Activated naive CD4-positive, alpha-beta T cell treated with anti-CD3 and anti-CD28 coated beads, Interleukin-2, amount 50 U/mL, for 72 hours (primary cell): ENCODE measurements around the gene RSPO1. TPM values are rescaled to one million over a fixed set of nuclear protein-coding genes. Genes with fewer than 3 reads are reported as not detected.
"Not testable (repeated sequence)": the region's sequence is repeated elsewhere in the genome, so short reads cannot be mapped to it uniquely, and the experiment has no call there.

Experiments used
- ATAC-seq, 2 donors: fragments of 150-1000 bp; cut with Tn5 transposase; 2 replicates each; pipeline ENCODE4 v1.10.0; 2021; ENCODE audit warnings: mild to moderate bottlenecking in 2 of 2, moderate library complexity in 2 of 2
- DNase-seq, 2 donors: peaks; one replicate each; pipeline ENCODE4 v3.0.0; 2021 to 2022; ENCODE audit warnings: low spot score in 2 of 2
- H3K27ac Mint-ChIP-seq, 2 donors: one replicate each; pipeline ENCODE4 v1.8.0; 2022; ENCODE audit warnings: mild to moderate bottlenecking in 2 of 2, mixed read lengths in 2 of 2
- H3K36me3 Mint-ChIP-seq, 2 donors: one replicate each; pipeline ENCODE4 v1.8.0; 2022; ENCODE audit warnings: mixed read lengths in 2 of 2
- H3K9me3 Mint-ChIP-seq, 2 donors: one replicate each; pipeline ENCODE4 v1.8.0; 2022; ENCODE audit warnings: mixed read lengths in 2 of 2
- total RNA-seq, 2 donors: library from RNA; stranded (reverse); gene quantifications; one replicate each; pipeline ENCODE4 v1.2.3, GENCODE V29; 2022

RSPO1 gene, protein sequence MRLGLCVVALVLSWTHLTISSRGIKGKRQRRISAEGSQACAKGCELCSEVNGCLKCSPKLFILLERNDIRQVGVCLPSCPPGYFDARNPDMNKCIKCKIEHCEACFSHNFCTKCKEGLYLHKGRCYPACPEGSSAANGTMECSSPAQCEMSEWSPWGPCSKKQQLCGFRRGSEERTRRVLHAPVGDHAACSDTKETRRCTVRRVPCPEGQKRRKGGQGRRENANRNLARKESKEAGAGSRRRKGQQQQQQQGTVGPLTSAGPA
- not detected for total RNA-seq

DNA sequence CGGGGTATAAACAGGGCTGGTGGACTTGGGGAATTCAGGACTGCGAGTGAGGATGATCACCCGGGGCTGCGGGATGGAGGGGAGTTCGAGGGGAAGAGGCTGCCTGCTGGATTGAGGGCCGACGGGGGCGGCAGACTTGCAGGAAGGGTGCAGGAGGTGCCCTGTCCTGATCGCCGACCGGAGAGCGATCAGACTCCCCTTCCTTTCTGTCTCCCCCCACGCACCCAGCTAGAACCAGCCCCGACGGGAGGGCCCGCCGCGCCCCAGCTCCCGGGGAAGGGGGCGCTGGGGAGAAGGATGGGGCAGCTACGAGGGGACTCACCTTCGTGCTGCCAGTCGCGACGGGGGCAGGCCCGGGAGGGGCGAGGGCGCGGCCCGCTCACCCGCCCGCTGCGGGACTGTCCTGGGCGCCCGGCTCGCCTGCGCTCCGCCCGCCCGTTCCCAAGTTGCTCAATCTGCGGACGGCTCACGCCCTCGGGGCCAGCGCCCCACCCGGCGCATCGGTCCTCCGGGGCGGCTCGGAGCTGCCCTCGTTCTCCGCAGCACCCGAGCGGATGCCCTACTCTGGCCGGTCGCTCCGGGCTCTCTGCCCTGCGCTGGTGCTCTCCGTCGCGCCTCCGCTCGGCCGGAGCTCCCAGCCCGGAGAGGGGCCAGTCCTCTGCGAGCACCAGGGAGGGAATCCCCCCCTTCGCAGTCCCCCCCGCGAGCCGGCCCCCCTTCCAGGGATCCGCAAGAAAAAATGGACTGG, at the start of gene RSPO1:
TSS of gene RSPO1 (minus strand) at position 649 of the 748 bp plus-strand sequence. CDS start 5,231 bp downstream, outside the sequence.
- peaks cover 0 to 6% of the 10 kb centered on the region in 2 donors for H3K36me3 Mint-ChIP-seq
- H3K27ac Mint-ChIP-seq = no peak within 1 kb of the TSS
- ATAC-seq (peak in 1 of 2 donors; percentile 43), DNase-seq (no peak)
- no peaks in the 10 kb centered on the region for H3K9me3 Mint-ChIP-seq

DNA sequence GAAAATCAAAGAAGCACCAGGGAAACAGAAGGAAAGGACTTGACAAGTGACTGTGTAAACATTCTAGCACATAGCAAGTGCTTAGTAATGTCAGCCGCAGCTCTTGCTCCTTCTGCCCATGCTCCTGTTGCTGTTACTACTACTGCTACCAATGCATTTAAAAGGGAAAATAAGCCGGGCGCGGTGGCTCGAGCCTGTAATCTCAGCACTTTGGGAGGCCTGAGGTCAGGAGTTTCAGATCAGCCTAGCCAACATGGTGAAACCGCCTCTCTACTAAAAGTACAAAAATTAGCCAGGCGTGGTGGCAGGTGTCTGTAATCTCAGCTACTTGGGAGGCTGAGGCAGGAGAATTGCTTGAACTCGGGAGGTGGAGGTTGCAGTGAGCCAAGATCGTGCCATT, 49.5 kb upstream of the RSPO1 start:
- ATAC-seq, DNase-seq, H3K9me3 Mint-ChIP-seq: not testable (repeated sequence)
- Mint-ChIP-seq H3K36me3 (peaks cover 11 to 17% of the 10 kb centered on the region in 2 donors), H3K27ac (peak overlapping the region in 1 of 2 donors; percentile 81)

DNA sequence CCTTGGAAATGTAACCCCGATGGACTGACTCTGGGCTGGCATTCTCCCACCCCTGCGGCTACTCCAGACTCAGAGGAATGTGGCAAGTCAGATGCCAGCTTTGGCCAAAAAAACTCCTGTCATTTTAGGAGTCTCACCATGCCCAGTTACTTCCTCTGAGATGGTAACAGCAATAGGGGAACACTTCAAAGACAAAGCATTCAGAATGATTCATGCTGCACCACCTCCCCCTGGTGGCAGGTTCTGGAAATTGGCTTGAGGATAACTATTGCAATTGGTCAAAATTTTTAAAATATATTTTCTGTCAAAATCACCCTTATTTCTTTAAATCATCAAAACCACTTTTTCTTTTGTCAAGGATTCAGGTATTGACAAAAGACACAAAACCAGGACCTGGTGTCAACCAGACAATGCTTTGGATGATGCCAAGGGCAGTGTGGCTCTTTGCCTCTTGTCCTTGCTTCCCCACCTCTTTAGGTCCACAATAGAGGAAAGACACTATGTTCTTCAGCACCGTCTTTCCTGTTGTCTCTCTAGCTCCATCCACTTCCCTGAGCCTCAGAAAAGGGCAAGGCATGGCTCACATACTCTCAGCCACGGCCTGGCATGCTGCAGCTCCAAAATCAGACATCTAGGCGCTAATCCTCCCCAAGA, 47.8 kb upstream of the RSPO1 start:
- Mint-ChIP-seq H3K27ac (no peak overlapping the region), H3K9me3 (no peaks in the 10 kb centered on the region), H3K36me3 (peaks cover 0 to 10% of the 10 kb centered on the region in 2 donors)
- DNase-seq (peak in 1 of 2 donors; percentile 88), ATAC-seq (peak; percentile 79 to 84)

DNA sequence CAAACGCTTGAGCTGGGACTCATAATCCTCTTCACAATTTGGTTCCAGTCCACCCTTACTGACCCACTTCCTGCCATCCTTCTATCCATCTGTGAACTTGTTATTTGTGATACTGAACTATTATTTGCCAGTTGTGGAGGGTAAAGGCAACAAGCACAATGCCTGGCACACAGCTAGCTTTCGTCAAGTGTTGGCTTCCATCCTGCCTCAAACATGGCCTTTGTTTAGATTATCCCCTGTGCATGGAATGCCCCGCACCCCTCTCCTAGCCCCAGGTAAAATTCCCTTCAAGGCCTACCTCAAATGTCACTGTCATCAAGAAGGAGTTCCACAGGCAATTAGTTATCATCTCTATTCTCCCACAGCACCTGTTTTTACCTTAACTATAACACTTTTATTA, 46.2 kb upstream of the RSPO1 start:
- DNase-seq = no peak
- no peaks in the 10 kb centered on the region for H3K9me3 Mint-ChIP-seq
- peaks cover 0 to 8% of the 10 kb centered on the region in 2 donors for H3K36me3 Mint-ChIP-seq
- ATAC-seq = no peak
- H3K27ac Mint-ChIP-seq = no peak overlapping the region

DNA sequence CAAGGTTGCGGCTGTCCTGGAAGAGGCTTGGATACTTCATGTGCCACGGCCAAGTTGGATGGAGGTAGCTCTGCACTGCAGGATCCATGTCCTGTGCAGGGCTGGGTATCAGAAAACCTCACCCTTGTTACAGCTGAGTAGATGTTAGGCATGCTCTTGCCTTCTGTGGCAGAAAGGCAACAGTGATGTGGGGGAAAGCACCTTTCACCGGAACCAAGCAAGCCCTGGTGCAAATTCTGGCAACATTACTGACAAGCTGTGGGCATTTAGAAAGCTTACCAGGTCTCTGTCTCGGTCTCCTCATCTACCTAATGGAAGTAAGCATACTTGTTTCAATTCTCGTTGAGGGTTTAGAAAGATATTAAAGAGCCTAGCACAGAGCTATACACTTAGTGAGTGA, 43.1 kb upstream of the RSPO1 start:
- DNase-seq (no peak), ATAC-seq (no peak)

DNA sequence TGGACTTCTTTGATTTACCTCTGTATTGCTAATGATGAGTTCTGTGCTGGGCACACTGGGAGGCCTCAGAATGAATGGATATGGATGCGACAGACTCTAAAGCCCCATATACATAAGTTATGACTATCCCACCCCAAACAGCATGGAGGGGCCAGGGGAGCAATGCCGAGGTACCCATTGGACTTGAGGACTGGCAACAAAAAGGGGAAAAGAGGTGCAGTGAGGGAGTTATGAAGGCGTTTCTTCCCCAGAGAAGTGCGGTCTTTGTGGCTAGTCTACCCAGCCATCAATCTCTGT, 42.4 kb upstream of the RSPO1 start:
- no peaks in the 10 kb centered on the region for H3K9me3 Mint-ChIP-seq
- ATAC-seq = no peak
- no peak for DNase-seq

More for the DNA sequence above, 43.1 kb upstream of the RSPO1 start:
- Mint-ChIP-seq H3K9me3 (no peaks in the 10 kb centered on the region), H3K36me3 (peaks cover 0 to 4% of the 10 kb centered on the region in 2 donors), H3K27ac (no peak overlapping the region)

DNA sequence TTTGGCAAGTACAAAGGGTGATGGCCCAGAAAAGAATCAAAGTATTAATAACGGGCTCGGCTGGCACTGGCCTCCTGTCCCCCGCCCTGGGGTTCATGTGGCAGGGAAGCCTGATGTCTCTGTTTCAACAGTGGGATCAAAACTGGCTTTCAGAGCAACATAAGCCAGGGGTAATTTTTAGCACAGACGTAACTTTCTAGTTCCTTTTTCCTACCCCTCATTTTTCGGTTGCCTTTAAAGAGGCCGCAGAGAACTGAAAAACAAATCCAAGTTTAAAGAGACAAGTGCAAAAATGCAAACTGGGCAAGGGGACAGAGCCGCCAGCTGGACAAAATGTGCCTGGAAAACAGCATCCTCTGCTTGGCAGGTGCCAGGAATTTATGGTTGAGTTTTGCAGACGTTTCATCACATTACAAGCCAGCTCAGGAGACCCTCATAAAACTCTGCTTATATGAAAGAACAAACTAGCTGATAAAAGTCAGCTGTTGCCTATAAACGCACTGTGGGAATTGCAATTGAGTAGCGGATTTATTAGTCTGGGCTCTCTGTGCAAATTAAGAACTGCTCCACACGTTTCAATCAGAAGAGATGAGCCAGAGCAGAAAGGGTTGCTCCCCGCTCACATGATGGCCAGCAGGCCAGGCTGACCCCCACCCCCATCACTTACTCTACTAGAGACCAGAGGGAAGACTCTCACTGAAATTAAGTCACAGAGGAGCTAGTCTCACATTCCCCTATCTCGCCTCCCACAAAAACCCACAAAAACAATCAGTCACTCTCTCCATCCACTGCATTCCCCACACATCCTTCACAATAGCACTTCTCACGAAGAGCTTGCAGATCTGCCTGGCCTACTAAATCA, 41.8 kb upstream of the RSPO1 start:
- DNase-seq = no peak
- no peaks in the 10 kb centered on the region for H3K9me3 Mint-ChIP-seq
- H3K36me3 Mint-ChIP-seq = no peaks in the 10 kb centered on the region
- no peak overlapping the region for H3K27ac Mint-ChIP-seq
- no peak for ATAC-seq

More for the DNA sequence above, 42.4 kb upstream of the RSPO1 start:
- H3K36me3 Mint-ChIP-seq = no peaks in the 10 kb centered on the region
- peak overlapping the region in 1 of 2 donors; percentile 52 for H3K27ac Mint-ChIP-seq

DNA sequence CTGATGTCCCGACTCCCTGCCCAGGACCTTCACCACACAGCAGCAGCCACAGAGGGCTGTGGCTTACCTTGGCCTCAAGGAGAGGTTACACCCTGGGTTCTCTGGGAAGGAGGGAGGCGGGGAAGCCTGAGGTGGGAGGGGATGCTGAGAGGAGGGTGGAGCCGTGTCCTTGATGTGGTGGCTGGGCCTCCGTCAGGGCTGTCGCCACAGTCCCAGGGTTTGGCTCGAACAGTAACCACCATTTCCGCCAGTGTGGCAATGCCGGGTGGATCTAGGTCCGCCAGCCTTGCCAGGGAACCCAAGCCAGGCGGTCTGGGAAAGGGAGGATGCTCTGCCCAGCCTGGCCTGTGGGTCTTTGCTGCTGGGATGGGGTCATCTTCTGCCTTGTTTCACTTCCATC, 39.2 kb upstream of the RSPO1 start:
- DNase-seq (peak; percentile 57 to 78), ATAC-seq (peak; percentile 95)
- no peaks in the 10 kb centered on the region for H3K36me3 Mint-ChIP-seq
- peak overlapping the region; percentile 21 to 25 for H3K27ac Mint-ChIP-seq
- H3K9me3 Mint-ChIP-seq = no peaks in the 10 kb centered on the region

DNA sequence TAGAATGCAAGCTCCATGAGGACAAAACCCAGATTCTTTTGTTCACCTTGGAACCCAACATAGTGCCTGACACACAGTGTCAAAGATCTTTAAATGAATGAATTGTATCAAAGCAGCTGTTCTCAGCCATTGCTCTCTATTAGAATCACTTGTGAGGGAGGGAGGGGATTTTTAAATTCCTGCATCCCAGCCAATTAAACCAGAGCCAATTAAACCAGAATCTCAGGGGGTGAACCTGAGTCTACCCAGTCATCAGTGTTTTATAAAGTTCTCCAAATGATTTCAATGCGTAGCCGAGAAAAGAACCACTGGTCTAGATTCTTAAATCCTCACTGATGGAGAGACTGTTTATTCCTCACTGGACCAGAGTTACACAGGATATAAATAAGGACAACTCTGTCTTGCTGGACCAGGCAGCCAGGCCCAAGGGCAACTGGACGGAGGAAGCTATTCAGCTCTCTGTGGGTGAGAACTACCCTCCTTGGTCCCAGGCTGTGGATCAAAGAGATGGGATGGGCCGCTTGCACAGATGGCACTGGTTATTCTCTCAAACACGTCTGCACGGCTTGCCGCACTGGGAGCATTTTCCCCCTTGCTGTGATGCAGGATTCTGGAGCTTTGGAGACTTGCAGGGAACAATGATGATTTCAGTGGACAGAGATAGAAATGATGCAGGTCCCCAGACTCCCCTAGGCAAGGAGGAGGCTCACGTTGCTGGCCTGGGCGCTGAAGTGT, 37.6 kb upstream of the RSPO1 start:
- Mint-ChIP-seq H3K9me3 (no peaks in the 10 kb centered on the region), H3K27ac (no peak overlapping the region), H3K36me3 (no peaks in the 10 kb centered on the region)
- ATAC-seq (no peak), DNase-seq (no peak)

DNA sequence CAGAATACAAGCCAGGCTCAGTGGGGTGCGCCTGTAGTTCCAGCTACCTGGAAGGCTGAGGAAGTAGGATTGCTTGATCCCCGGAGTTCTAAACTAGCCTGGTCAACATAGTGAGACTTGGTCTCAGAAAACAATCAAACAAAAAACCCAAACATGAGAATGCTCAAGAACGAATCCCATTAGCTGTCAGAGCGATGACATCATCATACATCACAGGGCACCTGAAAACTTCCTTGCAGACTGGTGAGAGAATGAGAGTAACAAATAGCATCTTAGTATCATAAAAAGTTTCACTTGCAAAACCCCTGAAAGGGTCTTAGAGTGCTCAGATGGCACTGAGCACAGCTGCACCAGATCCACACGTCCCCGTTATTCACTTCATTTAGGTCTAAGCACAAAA, 36.6 kb upstream of the RSPO1 start:
- H3K9me3 Mint-ChIP-seq = no peaks in the 10 kb centered on the region
- H3K36me3 Mint-ChIP-seq = no peaks in the 10 kb centered on the region
- H3K27ac Mint-ChIP-seq = no peak overlapping the region
- DNase-seq (no peak), ATAC-seq (no peak)

DNA sequence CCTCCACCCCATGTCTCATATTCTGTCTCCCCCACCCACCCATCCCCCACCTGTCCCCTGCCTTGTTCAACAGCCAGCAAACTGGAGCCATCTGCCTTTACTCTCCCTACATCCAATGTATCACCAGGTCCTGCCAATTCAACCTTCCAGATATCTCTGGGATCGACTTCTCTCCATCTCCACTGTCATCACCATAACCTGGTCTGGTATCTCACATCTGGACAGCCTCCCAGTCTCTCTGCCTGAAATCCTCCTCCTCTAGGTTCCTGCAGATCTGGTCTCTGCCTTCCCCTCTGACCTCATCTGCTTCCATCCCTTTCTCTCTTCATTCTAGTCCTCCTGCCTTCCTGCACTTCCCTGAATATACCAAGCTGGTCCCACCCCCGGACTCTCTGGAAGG, 35.4 kb upstream of the RSPO1 start:
- DNase-seq (no peak), ATAC-seq (no peak)
- no peaks in the 10 kb centered on the region for H3K9me3 Mint-ChIP-seq
- no peak overlapping the region for H3K27ac Mint-ChIP-seq
- no peaks in the 10 kb centered on the region for H3K36me3 Mint-ChIP-seq

DNA sequence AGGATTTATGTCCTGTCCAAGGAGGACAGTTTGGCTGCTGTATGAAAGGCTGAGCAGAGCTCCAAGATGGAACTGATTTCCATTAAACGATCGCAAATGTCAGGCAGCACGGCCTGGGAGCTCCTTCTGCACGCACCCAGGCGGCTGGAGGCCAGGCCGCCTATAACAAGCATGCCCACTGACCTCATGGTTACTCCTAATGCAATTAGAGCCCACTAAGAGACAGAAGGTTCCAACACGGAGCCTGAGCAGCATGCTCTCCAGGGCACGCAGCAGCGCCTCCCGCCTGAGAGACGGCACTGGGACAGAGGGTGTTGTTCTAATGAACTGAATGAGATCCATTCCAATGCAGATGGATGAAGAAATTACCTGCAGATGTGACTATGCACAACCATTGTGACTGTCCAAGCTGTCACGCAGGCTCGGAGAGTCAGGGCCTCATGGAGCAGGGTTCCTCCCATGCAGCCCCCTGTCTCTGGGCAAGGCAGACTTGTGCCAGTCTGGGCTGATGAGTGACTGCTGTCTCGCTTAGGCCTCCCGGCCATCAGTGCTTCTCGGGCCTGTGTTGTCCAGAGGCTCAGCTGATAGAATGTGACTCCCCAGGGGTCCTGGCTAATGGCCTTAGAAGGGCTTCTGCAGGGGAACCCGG, 32.5 kb upstream of the RSPO1 start:
- Mint-ChIP-seq H3K27ac (no peak overlapping the region), H3K36me3 (no peaks in the 10 kb centered on the region), H3K9me3 (no peaks in the 10 kb centered on the region)
- DNase-seq (no peak), ATAC-seq (no peak)

DNA sequence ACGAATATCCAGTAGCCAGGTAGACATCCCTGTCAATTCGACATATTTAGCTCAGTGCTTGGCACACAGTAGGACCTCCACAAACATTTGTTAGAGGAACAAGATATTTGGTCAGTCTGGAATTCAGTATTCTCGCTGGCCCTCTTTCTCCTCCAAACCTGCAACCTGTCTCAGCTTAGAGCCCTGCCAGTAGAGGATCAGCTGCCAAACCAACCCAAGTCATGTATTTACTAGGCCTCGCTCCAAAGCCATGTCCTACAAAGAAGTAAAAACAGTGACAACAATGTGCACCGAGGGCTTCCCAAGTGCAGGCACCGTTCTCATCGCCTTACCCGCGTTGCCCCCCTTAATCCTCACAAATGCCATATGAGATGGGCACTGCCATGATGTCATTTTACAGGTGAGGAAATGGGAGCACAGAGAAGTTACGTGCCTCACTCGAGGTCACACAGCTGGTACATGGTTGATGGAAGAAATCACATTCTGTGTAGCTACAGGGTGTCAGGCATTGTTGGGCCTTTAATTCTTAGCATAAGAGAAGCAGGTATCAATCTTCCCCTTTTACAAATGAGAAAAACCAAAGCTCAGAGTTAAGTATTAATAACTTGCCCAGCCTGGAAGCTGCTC, 31.7 kb upstream of the RSPO1 start:
- Mint-ChIP-seq H3K27ac (no peak overlapping the region), H3K9me3 (no peaks in the 10 kb centered on the region), H3K36me3 (no peaks in the 10 kb centered on the region)
- DNase-seq = no peak
- no peak for ATAC-seq

DNA sequence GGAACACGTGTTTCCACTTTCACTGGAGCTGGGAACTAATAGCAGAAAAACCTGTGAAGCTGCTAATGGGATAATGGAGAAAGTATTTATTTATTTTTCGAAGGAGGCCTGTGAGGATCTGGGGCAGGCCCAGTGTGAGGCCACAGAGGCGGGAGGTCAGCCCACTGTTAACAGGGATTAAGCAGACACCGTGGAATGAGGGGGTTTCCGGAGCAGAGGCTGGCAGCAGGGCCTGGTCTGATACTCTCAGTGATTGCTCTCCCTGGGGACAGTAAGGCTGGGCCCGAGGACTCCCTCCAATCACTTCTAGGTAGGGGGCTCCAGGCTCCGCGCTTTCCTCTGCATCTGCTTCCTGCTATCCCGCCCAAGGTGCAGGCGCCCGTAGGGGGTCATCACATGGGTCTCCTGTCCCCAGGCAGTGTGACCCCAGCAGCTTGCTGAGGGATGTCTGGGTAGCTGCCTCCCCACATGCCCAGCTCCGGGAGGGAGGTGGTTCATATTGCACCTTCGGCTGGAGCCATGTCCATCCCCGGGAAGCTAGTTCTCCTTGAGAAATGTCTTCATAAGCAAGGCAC, 28.8 kb upstream of the RSPO1 start:
- no peak overlapping the region for H3K27ac Mint-ChIP-seq
- ATAC-seq (no peak), DNase-seq (no peak)
- H3K36me3 Mint-ChIP-seq = no peaks in the 10 kb centered on the region
- no peaks in the 10 kb centered on the region for H3K9me3 Mint-ChIP-seq
